OCI-LY1 (cell line): ENCODE results near the gene APOBEC4.

Source experiments
- EZH2 ChIP-seq: fragments of 200-600 bp; sonication (generic), shearing (Covaris generic); IDR thresholded peaks from 2 replicates; pipeline ENCODE4 v1.8.0; 2017; ENCODE audit warnings: borderline replicate concordance, mixed run types, mild to moderate bottlenecking, antibody characterized with exemption, low read length, moderate library complexity, mixed read lengths
- TF ChIP-seq, protein P1 (sequence below): fragments of 200-600 bp; sonication (generic), shearing (Covaris generic); IDR thresholded peaks from 2 replicates; pipeline ENCODE4 v1.5.1; 2017; ENCODE audit warnings: mild to moderate bottlenecking, antibody characterized with exemption, low read length, moderate library complexity, mixed read lengths

DNA sequence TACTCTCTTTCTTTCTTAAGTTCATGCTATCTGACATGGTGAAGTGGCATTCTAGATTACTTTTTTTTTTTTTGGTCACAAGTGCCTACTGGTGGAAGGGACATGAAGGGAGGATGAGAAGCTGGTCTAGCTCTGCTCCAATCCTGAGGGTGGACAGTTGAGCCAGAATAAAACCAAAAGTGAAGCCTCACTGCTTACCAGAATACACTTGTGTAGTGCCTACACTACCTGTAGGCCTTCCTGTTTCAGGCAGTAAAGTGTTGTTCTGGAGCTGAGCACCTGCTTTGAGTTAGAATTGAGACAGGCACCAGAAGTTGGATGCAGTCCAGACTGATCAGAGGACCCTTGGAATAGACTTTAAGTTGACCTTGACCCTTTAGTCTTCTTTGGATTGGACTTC, 40.4 kb upstream of the APOBEC4 start:
- TF ChIP-seq EZH2, result no peak
- TF ChIP-seq, protein P1, sequence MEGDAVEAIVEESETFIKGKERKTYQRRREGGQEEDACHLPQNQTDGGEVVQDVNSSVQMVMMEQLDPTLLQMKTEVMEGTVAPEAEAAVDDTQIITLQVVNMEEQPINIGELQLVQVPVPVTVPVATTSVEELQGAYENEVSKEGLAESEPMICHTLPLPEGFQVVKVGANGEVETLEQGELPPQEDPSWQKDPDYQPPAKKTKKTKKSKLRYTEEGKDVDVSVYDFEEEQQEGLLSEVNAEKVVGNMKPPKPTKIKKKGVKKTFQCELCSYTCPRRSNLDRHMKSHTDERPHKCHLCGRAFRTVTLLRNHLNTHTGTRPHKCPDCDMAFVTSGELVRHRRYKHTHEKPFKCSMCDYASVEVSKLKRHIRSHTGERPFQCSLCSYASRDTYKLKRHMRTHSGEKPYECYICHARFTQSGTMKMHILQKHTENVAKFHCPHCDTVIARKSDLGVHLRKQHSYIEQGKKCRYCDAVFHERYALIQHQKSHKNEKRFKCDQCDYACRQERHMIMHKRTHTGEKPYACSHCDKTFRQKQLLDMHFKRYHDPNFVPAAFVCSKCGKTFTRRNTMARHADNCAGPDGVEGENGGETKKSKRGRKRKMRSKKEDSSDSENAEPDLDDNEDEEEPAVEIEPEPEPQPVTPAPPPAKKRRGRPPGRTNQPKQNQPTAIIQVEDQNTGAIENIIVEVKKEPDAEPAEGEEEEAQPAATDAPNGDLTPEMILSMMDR, result no peak
